ACHN (cell line): Measurements from ENCODE around the gene BMPR1A.
"Not testable (repeated sequence)": the region's sequence is repeated elsewhere in the genome, so short reads cannot be mapped to it uniquely, and the experiment has no call there.

Experiments
- DNase-seq: peaks from one replicate; pipeline ENCODE4 v3.0.0-alpha.2; 2015
- in situ Hi-C: cut with HindIII; loops from 2 replicates; pipeline ENCODE4 v1.10.0; 2017; ENCODE audit warnings: low sequenced_read_pairs, low pct_ligation_motif_present, low pct_unique_long_range_greater_than_20kb

Gene BMPR1A

DNA sequence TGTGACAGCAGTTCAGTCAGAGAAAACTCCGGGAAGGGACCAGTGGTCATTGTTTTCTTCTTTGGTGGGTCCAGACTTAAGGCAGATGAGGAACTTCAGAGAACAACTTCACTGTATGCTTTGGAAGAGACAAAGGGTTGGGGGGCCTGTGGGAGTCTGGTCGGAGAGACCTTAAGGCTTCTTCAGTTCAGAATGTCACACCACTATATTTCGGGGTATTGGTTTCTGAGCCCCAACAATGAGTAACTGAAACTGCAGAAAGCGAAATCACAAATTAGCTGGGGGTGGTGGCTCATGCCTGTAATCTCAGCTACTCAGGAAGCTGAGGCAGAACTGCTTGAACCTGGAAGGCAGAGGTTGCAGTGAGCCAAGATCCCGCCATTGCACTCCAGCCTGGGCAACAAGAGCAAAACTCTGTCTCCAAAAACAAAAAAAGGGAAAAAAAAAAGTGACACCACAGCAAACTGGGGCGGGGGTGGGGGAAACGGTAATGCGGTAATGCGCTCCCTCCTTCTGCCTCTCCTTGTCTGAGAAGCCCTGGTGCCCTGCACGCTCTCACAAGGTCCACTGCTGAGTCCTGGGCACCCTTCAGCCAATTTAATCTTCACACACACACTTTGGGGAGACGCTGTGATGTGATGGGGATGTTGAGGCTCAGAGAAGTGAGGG is 209.7 kb downstream of the BMPR1A start:
- in situ Hi-C loops: no loop called here
- DNase-seq: no peak

DNA sequence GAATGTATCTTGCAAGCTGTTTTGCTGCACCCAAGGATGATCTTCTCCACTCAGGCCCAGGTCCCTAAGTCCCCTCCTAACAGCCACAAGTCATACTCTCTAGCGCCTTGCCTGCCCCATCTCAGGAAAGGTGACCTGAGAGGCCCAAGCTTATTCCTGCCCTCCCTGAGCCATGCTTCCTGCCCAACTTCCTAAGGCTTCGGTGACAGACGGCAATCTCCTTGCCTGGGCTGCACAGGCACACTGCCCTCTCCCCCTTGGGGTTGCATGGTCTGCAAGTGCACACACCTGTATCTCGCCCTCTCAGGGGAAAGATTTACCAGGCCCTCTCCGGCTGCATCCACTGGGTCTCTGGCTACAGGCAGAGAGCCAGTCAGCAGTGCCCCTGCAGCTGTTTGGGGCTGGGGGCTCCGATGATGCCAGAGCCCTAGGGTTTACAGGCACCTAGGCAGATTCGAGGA is 211.1 kb downstream of the BMPR1A start:
- no peak for DNase-seq

DNA sequence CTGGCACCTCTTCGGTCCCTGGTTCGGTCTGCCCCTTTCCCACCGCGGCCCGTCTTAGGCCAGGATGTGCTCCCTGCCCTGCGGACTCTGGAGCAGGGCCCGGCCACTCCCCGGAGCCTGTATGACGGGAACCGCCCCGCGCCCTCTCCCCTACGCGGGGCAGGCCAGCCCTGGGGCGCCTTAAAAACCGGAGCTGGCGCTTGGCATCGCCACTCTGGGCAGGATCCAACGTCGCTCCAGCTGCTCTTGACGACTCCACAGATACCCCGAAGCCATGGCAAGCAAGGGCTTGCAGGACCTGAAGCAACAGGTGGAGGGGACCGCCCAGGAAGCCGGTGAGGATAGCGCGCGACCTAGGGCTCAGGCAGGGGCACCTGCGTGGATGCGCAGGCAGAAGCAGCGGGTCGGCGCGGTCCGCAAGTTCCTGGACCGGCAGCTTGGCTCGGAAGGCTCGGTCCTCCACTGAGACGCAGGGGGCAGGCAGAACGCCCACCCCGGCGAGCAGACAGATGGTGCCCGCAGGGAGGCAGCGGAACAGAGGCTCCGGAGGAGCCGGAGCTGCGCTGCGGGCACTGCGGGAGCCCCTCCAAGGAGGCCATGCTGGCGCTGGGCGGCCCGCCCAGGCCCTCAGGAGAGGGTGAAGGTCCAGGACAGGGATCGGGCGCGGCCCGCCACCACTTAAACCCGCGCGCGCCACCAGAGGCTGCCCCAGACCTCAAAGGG is 212.0 kb downstream of the BMPR1A start, which contains the start of gene ADIRF:
Gene ADIRF (plus strand): TSS at position 212 of the 723 bp plus-strand sequence. CDS start 63 bp downstream, at position 275.
- in situ Hi-C loops: no loop called here
- DNase-seq: no peak

More for the DNA sequence above, 211.1 kb downstream of the BMPR1A start:
- in situ Hi-C loops: no loop called here

DNA sequence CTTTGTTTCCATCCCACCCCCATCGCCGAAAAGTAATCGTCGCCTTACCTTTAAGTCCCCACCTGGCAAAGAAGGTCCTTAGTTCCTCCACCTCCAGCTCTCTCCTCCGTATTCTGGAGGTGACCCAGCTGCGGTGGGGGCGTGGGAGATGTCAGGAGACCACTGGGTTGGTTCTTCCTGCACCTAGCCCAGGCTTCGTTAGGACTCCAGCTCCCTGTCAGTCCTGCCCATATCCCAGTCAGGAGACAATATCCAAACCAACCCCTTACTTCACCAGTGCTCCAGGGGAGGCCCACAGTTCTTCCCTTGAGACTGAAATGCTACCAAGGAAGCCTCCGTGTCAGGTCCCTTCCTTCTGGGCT is 212.6 kb downstream of the BMPR1A start:
- no peak for DNase-seq
- in situ Hi-C loops: no loop called here

DNA sequence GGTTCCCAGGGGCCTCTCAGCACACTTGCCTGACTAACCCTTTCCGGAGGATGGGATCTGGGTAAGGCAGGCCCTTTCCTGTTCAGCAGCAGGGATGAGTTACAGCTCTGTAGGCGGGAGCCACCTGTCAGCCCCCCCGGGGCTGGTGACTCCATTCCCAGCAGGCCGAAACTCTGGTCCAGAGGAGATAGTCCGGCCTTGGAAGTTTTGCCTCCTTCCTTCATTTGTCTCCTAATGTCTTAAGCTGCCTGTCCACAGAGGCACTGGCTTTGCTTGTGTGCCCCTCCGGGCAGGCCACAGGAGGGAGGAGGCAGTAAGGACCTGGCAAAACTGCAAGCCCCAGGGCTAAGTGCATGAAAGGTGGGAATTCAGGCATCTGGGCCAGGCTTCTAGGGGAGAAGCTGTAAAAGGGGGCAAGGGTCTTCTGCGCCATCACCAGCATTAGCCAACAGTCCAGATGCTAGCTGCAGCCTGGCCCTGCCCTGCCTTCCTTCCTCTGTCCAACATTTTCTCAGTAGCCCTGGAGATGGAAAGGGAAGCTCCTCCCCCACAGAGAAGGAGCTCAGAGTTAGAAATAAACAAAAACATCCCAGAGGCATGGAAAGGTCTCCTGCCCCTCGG is 213.1 kb downstream of the BMPR1A start:
- in situ Hi-C loops: no loop called here
- no peak for DNase-seq

DNA sequence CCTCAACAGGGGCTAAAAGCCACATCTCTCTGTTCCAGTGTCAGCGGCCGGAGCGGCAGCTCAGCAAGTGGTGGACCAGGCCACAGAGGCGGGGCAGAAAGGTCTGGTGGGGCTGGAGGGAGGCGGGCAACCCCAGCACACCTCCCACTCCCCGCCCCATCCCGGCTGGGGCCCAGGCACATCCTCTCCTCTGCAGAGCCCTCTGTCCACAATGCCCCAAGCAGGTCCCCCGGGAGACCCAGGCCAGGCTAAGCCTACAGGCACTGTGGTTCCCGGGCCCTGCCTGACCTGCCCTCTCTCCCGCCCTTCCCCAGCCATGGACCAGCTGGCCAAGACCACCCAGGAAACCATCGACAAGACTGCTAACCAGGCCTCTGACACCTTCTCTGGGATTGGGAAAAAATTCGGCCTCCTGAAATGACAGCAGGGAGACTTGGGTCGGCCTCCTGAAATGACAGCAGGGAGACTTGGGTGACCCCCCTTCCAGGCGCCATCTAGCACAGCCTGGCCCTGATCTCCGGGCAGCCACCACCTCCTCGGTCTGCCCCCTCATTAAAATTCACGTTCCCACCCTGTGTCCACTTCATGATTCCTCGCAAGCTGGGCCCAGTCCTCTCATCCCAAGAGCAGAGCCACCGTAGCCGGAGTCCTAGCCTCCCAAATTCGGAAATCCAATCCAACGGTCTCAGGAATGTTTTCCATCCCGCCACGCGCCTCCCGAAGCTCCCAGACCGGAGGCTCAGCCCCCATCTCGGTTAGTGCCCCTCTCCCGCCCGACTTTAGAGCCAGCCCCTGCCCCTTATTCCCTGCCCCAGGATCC is 214.0 kb downstream of the BMPR1A start:
- peak; percentile 54 for DNase-seq
- in situ Hi-C loops: no loop called here

DNA sequence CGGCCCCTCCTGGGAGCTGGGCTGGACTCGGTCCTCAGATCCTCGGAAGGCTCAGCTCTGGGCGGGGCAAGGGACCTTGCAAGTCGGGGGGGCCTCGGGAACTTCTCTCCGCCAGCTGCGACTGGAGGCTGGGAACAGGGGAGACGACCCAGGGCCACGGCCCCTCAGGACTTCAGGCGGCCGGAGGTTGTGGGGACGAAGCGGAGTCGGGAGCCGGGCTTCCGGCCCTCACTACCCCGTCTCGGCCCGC is 214.5 kb downstream of the BMPR1A start:
- in situ Hi-C loops: no loop called here
- no peak for DNase-seq

DNA sequence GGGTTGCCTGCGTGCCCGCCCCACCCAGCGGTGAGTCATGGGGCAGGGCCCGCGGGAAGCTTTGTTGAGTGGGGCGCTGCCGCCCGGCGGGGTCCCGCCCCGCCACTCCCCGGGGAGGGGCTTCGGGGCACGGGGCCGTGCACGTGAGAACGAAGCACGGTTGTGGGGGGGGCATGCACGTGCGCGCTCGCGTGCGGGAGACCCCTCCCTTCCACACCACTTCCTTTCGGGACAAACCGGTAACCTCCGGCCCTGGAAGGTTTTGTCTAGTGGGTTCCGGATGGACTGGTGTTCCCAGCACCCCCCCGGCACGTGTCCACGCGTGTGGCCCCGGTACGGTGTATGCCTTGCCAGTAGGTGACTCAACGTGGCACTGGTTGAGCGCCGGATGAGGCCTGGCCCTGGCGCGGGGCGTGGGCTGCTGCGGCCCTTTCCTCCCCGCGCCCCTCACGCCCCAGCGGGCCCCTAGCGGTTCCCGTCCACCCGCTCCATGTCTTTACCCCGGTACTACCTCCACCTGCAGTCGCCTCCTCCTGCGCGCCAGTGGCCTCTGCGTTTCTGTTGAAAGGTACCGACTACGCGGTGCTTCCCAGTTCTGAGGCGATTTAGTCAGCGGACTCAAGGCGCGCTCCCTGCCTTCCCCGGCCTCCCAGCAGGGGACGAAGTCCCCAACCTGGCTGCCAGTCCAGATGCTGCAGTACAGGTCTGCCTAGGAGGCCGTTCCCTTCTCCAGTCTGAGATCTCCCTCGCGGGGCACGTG is 215.0 kb downstream of the BMPR1A start:
- DNase-seq: peak; percentile 92
- in situ Hi-C loops: no loop called here

DNA sequence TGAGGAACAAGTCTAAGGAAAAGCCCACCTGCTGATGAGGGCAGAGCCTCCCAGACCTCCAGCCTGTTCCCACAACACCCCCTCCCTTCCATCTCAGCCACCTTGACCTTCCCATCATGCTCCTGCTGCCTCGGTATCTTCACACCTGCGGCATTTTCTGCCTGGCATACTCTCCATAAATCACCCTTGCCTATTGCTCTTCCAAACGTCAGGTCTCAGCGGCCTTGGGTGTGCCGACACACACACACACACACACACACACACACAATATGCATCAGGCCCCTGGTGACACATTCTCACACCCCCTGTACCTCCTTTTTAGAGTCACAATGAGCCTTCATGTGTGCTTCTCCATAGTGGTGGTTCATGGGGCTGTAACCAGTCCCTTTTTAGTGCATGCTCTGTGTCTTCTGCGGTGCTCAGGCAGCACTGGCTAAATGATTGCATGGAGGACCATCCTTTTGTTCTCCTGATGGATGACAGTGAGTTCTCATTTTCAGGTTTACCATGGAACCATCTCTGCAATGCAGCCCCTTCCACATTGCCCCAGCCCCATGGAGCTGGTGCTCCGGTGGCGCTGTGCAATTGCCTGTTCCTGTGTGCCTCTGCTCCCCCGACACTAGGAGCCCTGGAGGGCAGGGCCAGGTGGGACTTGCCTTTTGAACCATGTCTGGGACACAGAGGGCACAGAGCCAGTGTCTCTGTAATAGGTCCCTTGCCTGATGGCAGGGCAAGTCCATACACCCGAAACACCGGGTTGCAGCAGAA is 216.4 kb downstream of the BMPR1A start:
- in situ Hi-C loops: no loop called here

DNA sequence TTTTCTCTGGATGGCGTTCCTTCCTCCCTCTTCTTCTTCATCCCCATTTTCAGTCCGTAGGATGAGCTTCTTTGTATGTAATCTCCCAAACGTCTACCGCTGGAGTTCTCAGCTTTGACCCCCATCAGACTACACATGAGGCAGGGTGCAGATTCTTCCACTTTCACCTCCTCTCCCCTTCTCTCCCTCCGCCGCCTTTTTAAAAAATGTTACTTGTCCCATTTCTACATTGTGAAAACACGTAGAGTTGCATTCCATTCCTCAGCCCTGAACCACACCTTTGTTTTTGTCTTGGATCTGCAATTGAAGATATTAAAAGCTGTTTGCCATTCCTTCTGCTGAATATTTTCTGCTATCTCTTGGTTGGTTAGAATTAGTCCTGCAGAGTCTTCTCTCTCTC is 218.1 kb downstream of the BMPR1A start:
- in situ Hi-C loops: no loop called here
- DNase-seq: no peak

More for the DNA sequence above, 216.4 kb downstream of the BMPR1A start:
- DNase-seq: no peak

DNA sequence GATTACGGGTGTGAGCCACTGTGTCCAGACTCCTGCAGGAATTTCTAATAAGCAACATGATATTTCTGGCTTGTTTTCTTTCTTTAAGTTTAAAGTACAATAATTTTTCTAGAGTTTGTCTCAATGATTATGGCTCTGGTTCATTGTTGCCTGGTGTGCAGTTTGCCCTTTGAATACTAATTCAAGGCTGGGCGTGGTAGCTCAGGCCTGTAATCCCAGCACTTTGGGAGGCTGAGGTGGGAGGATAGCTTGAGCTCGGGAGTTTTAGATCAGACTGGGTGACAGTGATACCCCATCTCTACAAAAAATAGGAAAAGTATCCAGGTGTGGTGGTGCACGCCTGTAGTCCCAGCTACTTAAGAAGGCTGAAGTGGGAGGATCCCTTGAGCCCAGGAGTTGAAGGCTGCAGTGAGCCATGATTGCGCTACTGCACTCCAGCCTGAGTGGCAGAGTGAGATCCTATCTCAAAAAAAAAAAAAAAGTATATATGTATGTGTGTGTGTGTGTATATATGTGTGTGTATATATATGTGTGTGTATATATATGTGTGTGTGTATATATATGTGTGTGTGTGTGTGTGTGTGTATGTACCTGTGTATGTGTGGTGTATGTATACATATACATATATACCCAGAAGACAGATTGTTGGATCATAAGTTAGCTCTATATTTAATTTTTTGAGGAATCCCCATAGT is 220.1 kb downstream of the BMPR1A start:
- in situ Hi-C loops: no loop called here
- no peak for DNase-seq

DNA sequence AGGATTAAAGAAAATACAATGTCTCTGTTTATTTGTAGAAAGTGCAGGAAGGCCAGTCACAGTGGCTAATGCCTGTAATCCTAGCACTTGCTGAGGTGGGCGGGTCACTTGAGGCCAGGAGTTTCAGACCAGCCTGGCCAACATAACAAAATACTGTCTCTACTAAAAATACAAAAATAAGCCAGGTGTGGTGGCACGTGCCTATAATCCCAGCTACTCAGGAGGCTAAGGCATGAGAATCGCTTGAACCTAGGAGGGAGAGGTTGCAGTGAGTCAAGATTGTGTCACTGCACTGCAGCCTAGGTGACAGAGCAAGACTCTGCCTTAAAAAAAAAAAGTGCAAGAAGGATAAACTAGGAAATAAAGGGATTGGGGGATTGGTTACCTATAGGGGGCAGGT is 222.0 kb downstream of the BMPR1A start:
- in situ Hi-C loops, DNase-seq: not testable (repeated sequence)

DNA sequence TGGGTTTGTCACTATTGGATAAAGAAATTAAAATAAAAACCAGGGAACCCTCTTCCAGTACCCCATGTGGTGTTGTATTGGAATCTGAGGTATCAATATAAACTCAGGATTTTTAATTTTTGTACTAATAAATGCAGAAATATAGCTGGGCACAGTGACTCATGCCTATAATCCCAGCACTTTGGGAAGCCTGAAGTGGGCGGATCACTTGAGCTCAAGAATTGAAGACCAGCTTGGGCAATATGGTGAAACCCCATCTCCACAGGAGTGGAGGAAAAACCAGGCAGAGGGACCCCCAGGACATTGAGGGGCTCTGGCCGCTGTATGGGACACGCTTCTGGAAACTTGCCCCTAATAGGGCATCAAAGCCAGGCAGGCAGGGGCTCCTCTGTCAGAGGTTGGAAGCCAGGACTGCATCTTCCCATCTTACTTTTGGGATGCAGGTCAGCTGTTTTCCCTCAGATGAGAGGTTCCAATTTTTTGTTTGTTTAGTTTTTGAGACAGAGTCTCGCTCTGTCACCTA is 222.9 kb downstream of the BMPR1A start:
- DNase-seq: no peak
- in situ Hi-C loops: no loop called here

DNA sequence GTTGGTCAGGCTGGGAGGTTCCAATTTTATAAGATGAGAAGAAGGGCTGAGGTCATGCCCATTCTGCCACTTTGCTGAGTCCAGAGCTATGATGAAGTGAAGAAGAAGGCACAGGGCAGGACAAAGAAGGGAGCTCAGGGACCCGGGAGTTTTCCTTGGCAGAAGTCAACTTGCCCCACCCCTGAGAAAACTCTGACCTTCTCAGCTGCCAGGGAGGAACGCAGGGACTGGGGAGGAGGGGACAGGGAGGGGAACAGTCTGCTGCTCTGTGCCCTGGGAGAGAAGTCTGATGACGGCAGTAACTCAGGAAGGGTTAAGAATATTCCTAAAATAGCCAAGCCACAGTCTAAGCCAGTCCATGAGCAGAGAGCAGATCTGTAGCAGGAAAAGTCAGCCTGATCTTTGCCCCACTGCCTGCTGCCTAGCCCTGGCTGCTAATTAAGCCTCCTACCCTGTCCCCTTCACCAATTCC is 223.6 kb downstream of the BMPR1A start:
- in situ Hi-C loops: no loop called here
- DNase-seq: no peak

DNA sequence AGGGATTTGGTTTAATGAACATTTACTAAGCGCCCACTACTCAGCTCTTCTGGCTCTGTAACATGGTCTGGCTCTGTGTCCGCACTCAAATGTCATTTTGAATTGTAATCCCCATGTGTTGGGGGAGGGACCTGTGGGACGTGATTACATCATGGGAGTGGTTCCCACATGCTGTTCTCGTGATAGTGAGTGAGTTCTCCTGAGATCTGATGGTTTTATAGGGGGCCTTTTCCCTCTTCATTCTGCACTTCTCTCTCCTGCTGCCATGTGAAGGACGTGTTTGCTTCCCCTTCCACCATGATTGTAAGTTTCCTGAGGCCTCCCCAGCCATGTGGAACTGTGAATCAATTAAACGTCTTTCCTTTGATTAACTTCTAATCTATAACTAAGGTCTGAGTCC is 224.6 kb downstream of the BMPR1A start:
- not testable (repeated sequence) for DNase-seq

DNA sequence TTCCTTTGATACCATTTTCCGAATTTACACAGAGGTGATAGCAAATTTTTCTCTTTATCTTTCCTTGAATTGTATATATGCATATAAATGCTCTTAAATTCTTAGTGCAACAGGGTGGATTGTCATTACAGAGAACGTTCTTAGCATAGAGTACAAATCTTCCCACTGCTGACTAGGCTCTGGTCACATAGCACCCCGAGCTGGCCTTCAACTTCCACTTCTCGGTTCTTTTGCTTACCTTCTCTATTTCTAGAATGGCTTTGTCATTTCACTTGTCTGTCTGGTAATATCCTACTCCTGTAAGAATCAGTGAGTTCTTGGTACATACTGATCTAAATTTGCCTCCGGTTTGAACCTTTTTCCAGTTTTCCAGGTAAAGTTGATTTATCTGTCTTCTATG is 225.3 kb downstream of the BMPR1A start:
- in situ Hi-C loops: no loop called here

More for the DNA sequence above, 224.6 kb downstream of the BMPR1A start:
- in situ Hi-C loops: not testable (repeated sequence)

More for the DNA sequence above, 225.3 kb downstream of the BMPR1A start:
- DNase-seq: no peak
